ENCODE measurements around the gene NIPSNAP3A.
"Not testable (repeated sequence)": the region's sequence is repeated elsewhere in the genome, so short reads cannot be mapped to it uniquely, and the experiment has no call there.

NIPSNAP3A gene

GRCh38 chr9:104747565-104748358, at the start of gene NIPSNAP3A:
TSS of gene NIPSNAP3A (plus strand) at chr9:104747683. CDS start at chr9:104747793, 110 bp downstream.
- TF ChIP-seq CTCF (IDR thresholded peaks at IDR 0.05; ENCODE audit: low read length, missing control alignments) = no peak
- peak within 1 kb of the TSS; percentile 76 for H3K4me3 ChIP-seq (replicated peaks; ENCODE audit: low read depth, low read length)
- DNase-seq (ENCODE audit: low read depth) = peak; percentile 67

DNA sequence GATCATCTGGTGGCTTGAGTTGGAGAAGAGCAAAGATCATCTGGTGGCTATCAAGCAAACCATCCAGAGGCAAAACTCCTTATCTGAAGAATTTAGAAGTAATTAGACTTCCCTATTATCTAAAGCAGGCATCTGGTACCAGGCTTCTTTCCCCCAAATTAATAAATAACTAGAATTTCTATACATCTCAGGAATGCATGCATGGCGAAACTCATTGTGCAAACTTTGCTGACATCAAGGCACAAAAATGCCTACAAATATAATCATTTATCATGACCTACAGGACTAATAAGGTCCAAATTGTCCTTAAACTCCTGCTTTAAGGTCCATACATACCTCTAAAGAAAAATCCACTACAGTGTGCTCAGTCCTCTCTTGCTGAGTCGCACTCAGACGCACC, 47.2 kb upstream of the NIPSNAP3A start:
- TF ChIP-seq CTCF (IDR thresholded peaks at IDR 0.05; ENCODE audit: low read length, missing control alignments) = no peak
- no peak overlapping the region for H3K4me3 ChIP-seq (replicated peaks; ENCODE audit: low read depth, low read length)
- DNase-seq (ENCODE audit: low read depth) = no peak

GRCh38 chr9:104708737-104709136, 38.7 kb upstream of the NIPSNAP3A start:
- not testable (repeated sequence) for DNase-seq (ENCODE audit: low read depth); H3K4me3 ChIP-seq (replicated peaks; ENCODE audit: low read depth, low read length)

- no peak for TF ChIP-seq CTCF (IDR thresholded peaks at IDR 0.05; ENCODE audit: low read length, missing control alignments)
Measured at GRCh38 chr9:104711604-104712003, 35.9 kb upstream of the NIPSNAP3A start.

GRCh38 chr9:104725014-104725413, 22.5 kb upstream of the NIPSNAP3A start:
- no peak for DNase-seq (ENCODE audit: low read depth)
- H3K4me3 ChIP-seq (replicated peaks; ENCODE audit: low read depth, low read length) = no peak overlapping the region
- TF ChIP-seq CTCF (IDR thresholded peaks at IDR 0.05; ENCODE audit: low read length, missing control alignments) = no peak

More at GRCh38 chr9:104711604-104712003, 35.9 kb upstream of the NIPSNAP3A start:
- H3K4me3 ChIP-seq (replicated peaks; ENCODE audit: low read depth, low read length) = no peak overlapping the region
- DNase-seq (ENCODE audit: low read depth) = no peak

GRCh38 chr9:104738452-104738851, 9.0 kb upstream of the NIPSNAP3A start:
- H3K4me3 ChIP-seq (replicated peaks; ENCODE audit: low read depth, low read length) = no peak overlapping the region
- no peak for DNase-seq (ENCODE audit: low read depth)
- no peak for TF ChIP-seq CTCF (IDR thresholded peaks at IDR 0.05; ENCODE audit: low read length, missing control alignments)

DNA sequence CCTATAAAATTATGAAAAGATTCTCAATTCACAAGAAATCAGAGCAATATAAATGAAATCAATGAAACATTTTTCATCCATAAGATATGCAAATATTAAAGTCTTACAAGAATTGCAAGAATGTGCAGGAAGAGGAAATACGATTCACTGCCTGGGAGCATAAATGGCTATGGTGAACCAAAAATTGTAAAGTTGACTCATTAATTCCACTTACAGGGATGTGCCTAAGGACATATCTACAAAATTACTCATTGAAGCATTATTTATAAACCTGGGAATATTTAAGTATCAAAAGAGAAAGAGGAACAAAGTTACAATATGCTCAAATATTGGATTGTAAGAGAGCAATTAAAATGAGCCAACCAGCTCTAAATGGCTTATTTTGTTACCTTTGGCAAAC, 6.9 kb upstream of the NIPSNAP3A start:
- no peak for TF ChIP-seq CTCF (IDR thresholded peaks at IDR 0.05; ENCODE audit: low read length, missing control alignments)
- peak; percentile 66 for DNase-seq (ENCODE audit: low read depth)
- H3K4me3 ChIP-seq (replicated peaks; ENCODE audit: low read depth, low read length) = no peak overlapping the region

Measured in fibroblast of pulmonary artery (primary cell).